Pancreas (tissue), 10 donors: Measurements from ENCODE around the gene MYORG. TPM values are rescaled to one million over a fixed set of nuclear protein-coding genes. Genes with fewer than 3 reads are reported as not detected.
"Not testable (repeated sequence)": the region's sequence is repeated elsewhere in the genome, so short reads cannot be mapped to it uniquely, and the experiment has no call there.

ENCODE experiments used
- ATAC-seq, 4 donors: fragments of 200-7000 bp; cut with Tn5 transposase; one replicate each; pipeline versions ENCODE4 v1.8.0 to v1.9.1; 2020; ENCODE audit warnings: mild to moderate bottlenecking in 4 of 4, moderate library complexity in 4 of 4
- DNase-seq, 6 donors: peaks; one replicate each; pipeline ENCODE4 v3.0.0-alpha.2; 2020
- FAIRE-seq: peaks from 2 replicates; lab custom pipeline; 2012; peaks lifted over from hg19 to GRCh38; lab: Jason Lieb, UNC
- H3K27ac ChIP-seq, 4 donors: fragments of 200-600 bp; sonication (generic); 1 replicate in 3 of 4; 2 replicates in 1 of 4; pipeline versions ENCODE4 v1.5.0 to v1.8.0; 2020
- H3K27me3 ChIP-seq, 4 donors: fragments of 200-600 bp; one replicate each; pipeline ENCODE4 v1.8.0; 2021
- H3K36me3 ChIP-seq, 3 donors: fragments of 200-600 bp; sonication (generic) in 1 of 3; one replicate each; pipeline versions ENCODE4 v1.5.0 to v1.8.0; 2020 to 2021
- H3K4me1 ChIP-seq, 3 donors: fragments of 200-600 bp; one replicate each; pipeline ENCODE4 v1.8.0; 2021
- H3K4me3 ChIP-seq, 4 donors: fragments of 200-600 bp; sonication (generic) in 2 of 4; one replicate each; pipeline versions ENCODE4 v1.5.0 to v1.8.0; 2020 to 2021
- H3K9me3 ChIP-seq, 4 donors: fragments of 200-600 bp; one replicate each; pipeline ENCODE4 v1.8.0; 2021
- CTCF ChIP-seq, 4 donors: fragments of 200-600 bp; sonication (generic) in 3 of 4; IDR thresholded peaks; one replicate each; pipeline versions ENCODE4 v1.5.0 to v1.8.0; 2021; ENCODE audit warnings: antibody characterized with exemption in 4 of 4
- WGBS, 2 donors: extraction: QIAGEN DNeasy Blood & Tissue Kit; methylation state at CpG; one replicate each; pipeline ENCODE4 v1.1.7; 2013; 5-methylcytosine and 5-hydroxymethylcytosine counted together
- intact Hi-C, 3 donors: fragments of 100-400 bp; cut with DNase I; formaldehyde crosslinking; loops; one replicate each; pipeline versions ENCODE4 v1.11.1 to v1.14.2; 2022
- polyA plus RNA-seq, 2 donors: library from polyadenylated mRNA; stranded (reverse); fragments of 200-250 nt; gene quantifications; one replicate each; pipeline ENCODE4 v1.2.3, GENCODE V29; 2013
- total RNA-seq, 6 donors: library from RNA; stranded (reverse); fragmentation: NEBNext Ultra II Directional in 4 of 6; extraction: Animal tissue kit (Norgen Biotek cat#: 25700) in 4 of 6; gene quantifications; one replicate each; pipeline versions ENCODE4 v1.2.1 to v1.2.4, GENCODE V29; 2021 to 2023
- donor health status: healthy with polysubstance abuse.
- donor health status: DM: no; HTN: no; CAD: no; lungs with moderate emphysema.
- donor health status: DM: no; HTN: no; CAD: no.
- donor health status: control.
- donor health status: control.
- donor health status: Bipolar disorder and iron deficiency.
- donor health status: DM: yes; HTN: yes; CAD: no.
- donor health status: DM: no; HTN: no; CAD: no.
- donor health status: DM: no; HTN: no; CAD: no.
- donor health status: DM: yes; HTN: yes; CAD: no.

Gene MYORG
- total and polyA plus RNA-seq, 8 donors, result 1.8 to 17.5 (median 9.6) TPM

GRCh38 chr9:34366365-34366764 is 10.3 kb downstream of the MYORG start:
- Histone ChIP-seq H3K27me3 (no peaks in the 10 kb centered on the region), H3K36me3 (peaks cover 0 to 19% (median 5%) of the 10 kb centered on the region in 3 donors), H3K4me1 (peaks cover 0 to 13% (median 6%) of the 10 kb centered on the region in 3 donors), H3K27ac (no peak overlapping the region), H3K9me3 (no peaks in the 10 kb centered on the region), H3K4me3 (no peak overlapping the region)
- WGBS, 2 donors, result 63 to 65% methylated on average over 2 of the region's 2 CpGs
- intact Hi-C loops, result no loop called here
- TF ChIP-seq CTCF (IDR thresholded peaks at IDR 0.05), result no peak
- ATAC-seq, result no peak
- FAIRE-seq, result no peak
- DNase-seq, result peak in 1 of 6 donors; percentile 5

GRCh38 chr9:34365282-34365681 is 11.4 kb downstream of the MYORG start:
- Histone ChIP-seq H3K4me1 (peaks cover 0 to 13% (median 6%) of the 10 kb centered on the region in 3 donors), H3K36me3 (peaks cover 0 to 8% (median 5%) of the 10 kb centered on the region in 3 donors), H3K27me3 (no peaks in the 10 kb centered on the region), H3K9me3 (no peaks in the 10 kb centered on the region), H3K4me3 (no peak overlapping the region), H3K27ac (peak overlapping the region in 1 of 4 donors; percentile 35)
- ATAC-seq, result peak; percentile 34 to 85 (median 69)
- no peak for TF ChIP-seq CTCF (IDR thresholded peaks at IDR 0.05)
- intact Hi-C loops, result no loop called here
- WGBS, 2 donors, result 14 to 17% methylated on average over 2 of the region's 2 CpGs
- peak in 1 of 6 donors; percentile 29 for DNase-seq
- no peak for FAIRE-seq

DNA sequence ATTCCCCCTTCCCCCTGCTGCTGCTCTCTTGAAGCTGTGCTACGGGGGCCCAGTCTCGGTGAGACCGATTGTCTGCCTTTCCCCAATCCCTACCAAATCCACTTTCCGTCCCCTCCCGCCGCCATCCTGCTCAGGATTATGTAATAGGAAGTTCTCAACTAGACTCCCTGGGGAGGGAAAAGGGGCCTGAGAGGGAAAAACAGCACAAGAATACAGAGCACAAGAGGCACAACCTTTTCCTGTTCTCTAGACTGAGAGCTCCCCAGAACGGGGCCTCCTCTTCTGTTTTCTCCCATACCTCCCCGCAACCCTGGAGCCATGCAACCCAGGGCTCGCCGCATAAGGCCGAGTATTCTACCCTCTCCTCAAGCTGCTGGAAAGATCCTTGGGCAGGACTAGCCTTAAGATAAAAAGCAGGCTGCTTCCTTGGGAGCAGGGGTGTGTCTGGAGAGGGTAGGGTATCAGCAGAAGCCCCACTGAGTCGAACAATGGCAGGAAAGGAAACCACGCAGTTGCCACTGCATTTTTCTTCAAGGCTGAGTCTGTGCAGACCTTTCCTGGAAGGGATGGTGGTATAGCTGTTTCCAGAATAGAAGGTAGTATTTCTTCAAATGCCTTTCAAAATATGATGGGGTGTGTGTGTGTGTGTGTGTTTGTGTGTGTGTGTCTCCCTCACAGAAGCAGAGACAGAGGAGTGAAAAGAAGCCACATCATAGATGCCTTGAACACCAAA is 12.9 kb downstream of the MYORG start:
- TF ChIP-seq CTCF (IDR thresholded peaks at IDR 0.05), result no peak
- no peak for FAIRE-seq
- WGBS, 2 donors, result 83 to 86% methylated on average over 13 of the region's 13 CpGs
- peaks cover 0 to 13% (median 6%) of the 10 kb centered on the region in 3 donors for H3K4me1 ChIP-seq
- intact Hi-C loops, result no loop called here
- peak in 3 of 6 donors; percentile 6 to 15 (median 7) for DNase-seq
- H3K27ac ChIP-seq, result no peak overlapping the region
- H3K27me3 ChIP-seq, result no peaks in the 10 kb centered on the region
- H3K4me3 ChIP-seq, result no peak overlapping the region
- H3K36me3 ChIP-seq, result no peaks in the 10 kb centered on the region
- no peaks in the 10 kb centered on the region for H3K9me3 ChIP-seq
- no peak for ATAC-seq

DNA sequence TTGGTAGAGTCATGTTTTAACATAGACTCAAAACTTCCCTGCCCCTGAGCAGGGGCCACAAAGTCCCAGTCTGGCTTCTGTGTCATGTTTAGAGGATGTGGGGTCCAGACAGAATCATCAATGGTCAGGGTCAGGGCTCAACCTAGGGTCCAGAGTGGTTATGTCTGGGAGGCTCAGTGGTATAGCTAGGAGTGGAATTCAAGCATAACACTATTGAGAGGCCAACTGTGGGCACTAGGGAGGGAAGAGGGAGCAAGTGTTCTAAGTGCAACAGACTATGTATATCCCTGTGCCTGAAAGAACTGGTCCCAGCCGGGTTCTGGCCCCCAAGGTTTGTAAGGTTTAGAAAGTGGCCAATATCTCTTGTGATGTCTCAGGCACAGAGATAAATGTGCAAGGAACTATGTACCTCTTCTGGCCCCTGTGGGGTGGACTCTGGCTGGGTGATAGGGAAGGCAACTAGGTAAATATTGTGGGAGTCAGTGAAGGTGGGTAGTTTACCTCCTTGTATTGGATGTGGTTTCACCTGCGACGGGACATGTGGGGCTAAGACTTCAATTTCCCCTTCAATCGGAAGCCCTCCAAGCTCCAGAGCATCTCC is 14.0 kb downstream of the MYORG start:
- DNase-seq (peak in 1 of 6 donors; percentile 2), ATAC-seq (no peak), FAIRE-seq (no peak)
- H3K9me3 ChIP-seq, result no peaks in the 10 kb centered on the region
- no peaks in the 10 kb centered on the region for H3K36me3 ChIP-seq
- intact Hi-C loops, result no loop called here
- no peaks in the 10 kb centered on the region for H3K27me3 ChIP-seq
- WGBS, 2 donors, result 78 to 83% methylated on average over 4 of the region's 4 CpGs
- H3K4me1 ChIP-seq, result peaks cover 0 to 13% (median 6%) of the 10 kb centered on the region in 3 donors
- no peak overlapping the region for H3K4me3 ChIP-seq
- no peak overlapping the region for H3K27ac ChIP-seq
- TF ChIP-seq CTCF (IDR thresholded peaks at IDR 0.05), result no peak

- H3K27ac ChIP-seq, result peak overlapping the region; percentile 44 to 85 (median 74)
- H3K9me3 ChIP-seq, H3K36me3 ChIP-seq, FAIRE-seq, H3K4me1 ChIP-seq, DNase-seq, H3K27me3 ChIP-seq, ATAC-seq, intact Hi-C loops: not testable (repeated sequence)
- peak overlapping the region in 2 of 4 donors; percentile 23 to 37 for H3K4me3 ChIP-seq
- 66 to 88% methylated on average over 1 of the region's 1 CpG for WGBS, 2 donors
Measured at GRCh38 chr9:34352957-34353356, 23.7 kb downstream of the MYORG start.

GRCh38 chr9:34352122-34352652 is 24.5 kb downstream of the MYORG start:
- H3K36me3 ChIP-seq, H3K4me1 ChIP-seq, FAIRE-seq, H3K27me3 ChIP-seq, H3K9me3 ChIP-seq, intact Hi-C loops: not testable (repeated sequence)
- WGBS, 2 donors, result 12 to 26% methylated on average over 7 of the region's 7 CpGs
- peak overlapping the region in 2 of 4 donors; percentile 23 to 37 for H3K4me3 ChIP-seq
- ATAC-seq (peak; percentile 96 to 98 (median 98)), DNase-seq (peak in 3 of 6 donors; percentile 37 to 53 (median 50))
- peak overlapping the region; percentile 44 to 85 (median 74) for H3K27ac ChIP-seq
